Bladder microvascular endothelial cell (primary cell): ENCODE data around the gene STT3B. TPM values are rescaled to one million over a fixed set of nuclear protein-coding genes. Genes with fewer than 3 reads are reported as not detected.

Source experiments
- total RNA-seq: library from RNA; depleted of rRNA; stranded (reverse); fragments of >200 nt; gene quantifications from 2 replicates; pipeline ENCODE4 v1.2.3, GENCODE V29; 2014

Gene STT3B
- 102 and 157 TPM in 2 replicates for total RNA-seq

GRCh38 chr3:31532587-31533168 lies at the start of gene STT3B:
Gene STT3B (plus strand): TSS chr3:31532925. CDS start chr3:31532999, 74 bp downstream.

